ENCODE measurements around the gene CNTN4.

Gene CNTN4

GRCh38 chr3:2937055-2937454, 838.4 kb downstream of the CNTN4 start:
- TF ChIP-seq POLR2AphosphoS5 (IDR thresholded peaks at IDR 0.05; ENCODE audit: low read depth) = no peak
- TF ChIP-seq SPI1 (IDR thresholded peaks at IDR 0.05; ENCODE audit: borderline replicate concordance, low read depth) = peak; percentile 48; the same call in 1 of the 2 replicates
- Histone ChIP-seq H3K27me3 (ENCODE audit: insufficient read depth, poor library complexity, severe bottlenecking) (no peaks in the 10 kb centered on the region), H3K27ac (replicated peaks) (no peak overlapping the region), H3K4me3 (replicated peaks; ENCODE audit: insufficient read depth, low read length) (no peak overlapping the region)
- DNase-seq (ENCODE audit: low read depth in 1 of 2, low spot score in 1 of 2) = no peak

GRCh38 chr3:2937592-2937991, 838.9 kb downstream of the CNTN4 start:
- H3K27ac ChIP-seq (replicated peaks) = no peak overlapping the region
- no peak for DNase-seq (ENCODE audit: low read depth in 1 of 2, low spot score in 1 of 2)
- no peaks in the 10 kb centered on the region for H3K27me3 ChIP-seq (ENCODE audit: insufficient read depth, poor library complexity, severe bottlenecking)
- TF ChIP-seq CTCF (IDR thresholded peaks at IDR 0.05; ENCODE audit: insufficient read depth, low read length) (no peak), GABPA (IDR thresholded peaks at IDR 0.05; ENCODE audit: low read depth) (no peak), SPI1 (IDR thresholded peaks at IDR 0.05; ENCODE audit: borderline replicate concordance, low read depth) (no peak), REST (IDR thresholded peaks at IDR 0.05; ENCODE audit: insufficient replicate concordance, low read depth) (no peak), POLR2AphosphoS5 (IDR thresholded peaks at IDR 0.05; ENCODE audit: low read depth) (no peak)
- no peak overlapping the region for H3K4me3 ChIP-seq (replicated peaks; ENCODE audit: insufficient read depth, low read length)

- Histone ChIP-seq H3K27ac (replicated peaks) (no peak overlapping the region), H3K27me3 (ENCODE audit: insufficient read depth, poor library complexity, severe bottlenecking) (no peaks in the 10 kb centered on the region), H3K4me3 (replicated peaks; ENCODE audit: insufficient read depth, low read length) (no peak overlapping the region)
- no peak for DNase-seq (ENCODE audit: low read depth in 1 of 2, low spot score in 1 of 2)
- TF ChIP-seq GABPA (IDR thresholded peaks at IDR 0.05; ENCODE audit: low read depth) = no peak
- TF ChIP-seq SPI1 (IDR thresholded peaks at IDR 0.05; ENCODE audit: borderline replicate concordance, low read depth) = no peak
- TF ChIP-seq POLR2AphosphoS5 (IDR thresholded peaks at IDR 0.05; ENCODE audit: low read depth) = no peak
- TF ChIP-seq REST (IDR thresholded peaks at IDR 0.05; ENCODE audit: insufficient replicate concordance, low read depth) = no peak
- TF ChIP-seq CTCF (IDR thresholded peaks at IDR 0.05; ENCODE audit: insufficient read depth, low read length) = no peak
These were observed 840.0 kb downstream of the CNTN4 start for GRCh38 chr3:2938711-2939110.

- Histone ChIP-seq H3K4me3 (replicated peaks; ENCODE audit: insufficient read depth, low read length) (no peak overlapping the region), H3K27ac (replicated peaks) (no peak overlapping the region), H3K27me3 (ENCODE audit: insufficient read depth, poor library complexity, severe bottlenecking) (no peaks in the 10 kb centered on the region)
- no peak for DNase-seq (ENCODE audit: low read depth in 1 of 2, low spot score in 1 of 2)
- TF ChIP-seq POLR2AphosphoS5 (IDR thresholded peaks at IDR 0.05; ENCODE audit: low read depth) (no peak), SPI1 (IDR thresholded peaks at IDR 0.05; ENCODE audit: borderline replicate concordance, low read depth) (no peak), CTCF (IDR thresholded peaks at IDR 0.05; ENCODE audit: insufficient read depth, low read length) (no peak), GABPA (IDR thresholded peaks at IDR 0.05; ENCODE audit: low read depth) (no peak), REST (IDR thresholded peaks at IDR 0.05; ENCODE audit: insufficient replicate concordance, low read depth) (no peak)
These were observed 841.4 kb downstream of the CNTN4 start for GRCh38 chr3:2940062-2940461.
